GM21360 (cell line): ENCODE results near the gene ALDH1L1.
"Not testable (repeated sequence)": the region's sequence is repeated elsewhere in the genome, so short reads cannot be mapped to it uniquely, and the experiment has no call there.

ENCODE experiments used
- ATAC-seq: cut with Tn5 transposase; IDR thresholded peaks from one replicate; pipeline ENCODE4 v1.9.1; 2021; ENCODE audit warnings: mild to moderate bottlenecking, moderate library complexity; ENCODE audit not compliant: unreplicated experiment

ALDH1L1 gene

DNA sequence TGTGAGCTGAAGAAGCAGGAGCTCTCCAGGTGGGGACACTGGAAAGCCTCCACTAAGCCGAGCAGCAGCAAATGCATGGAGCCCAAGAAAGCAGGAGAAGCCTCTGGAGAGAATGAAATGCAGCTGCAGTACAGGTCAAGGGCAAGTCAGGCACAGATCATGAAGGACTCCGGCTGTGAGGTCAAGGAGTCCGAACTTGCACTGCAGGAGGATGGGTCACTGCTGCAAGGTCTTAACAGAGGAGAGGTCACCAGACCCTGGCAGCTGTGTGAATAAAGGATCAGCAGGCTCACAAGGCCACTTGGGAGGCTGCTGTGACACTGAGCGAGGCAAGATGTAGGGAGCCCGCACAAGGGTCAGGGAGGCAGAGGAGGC is 71.7 kb downstream of the ALDH1L1 start:
- ATAC-seq, result no peak

DNA sequence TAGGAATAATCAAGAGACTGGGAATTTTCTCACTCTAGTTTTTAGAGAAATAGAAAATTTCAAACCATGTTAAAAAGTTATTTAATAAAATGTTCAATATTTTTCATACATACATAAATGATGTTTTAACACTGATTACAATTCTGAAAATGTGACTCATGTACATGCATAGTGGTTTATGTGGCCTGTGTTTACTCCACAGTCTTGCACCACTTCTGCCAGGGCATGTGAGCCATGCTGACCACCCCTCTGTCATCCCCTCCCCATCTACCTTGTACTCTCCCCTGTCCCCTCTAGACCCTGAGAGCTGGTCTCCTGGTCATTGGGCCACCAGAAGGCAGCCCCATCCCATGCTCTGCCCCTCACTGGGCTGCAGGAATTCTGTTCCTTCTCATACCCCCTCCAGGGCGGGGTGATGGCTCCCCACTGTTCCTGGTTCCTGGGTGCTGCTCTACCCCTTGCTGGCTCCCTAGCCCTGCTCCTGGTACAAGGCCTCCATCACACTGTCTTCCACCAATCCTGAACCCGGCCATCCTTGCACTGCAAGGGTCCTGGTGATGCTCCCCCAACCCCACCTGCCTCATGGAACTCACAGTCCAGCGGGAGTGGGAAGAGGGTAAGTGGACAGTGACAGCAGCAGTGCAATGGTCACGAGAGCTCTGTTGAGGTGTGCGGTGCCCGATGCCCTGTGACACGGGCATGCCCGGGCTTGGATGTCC is 72.3 kb downstream of the ALDH1L1 start:
- ATAC-seq, result no peak

DNA sequence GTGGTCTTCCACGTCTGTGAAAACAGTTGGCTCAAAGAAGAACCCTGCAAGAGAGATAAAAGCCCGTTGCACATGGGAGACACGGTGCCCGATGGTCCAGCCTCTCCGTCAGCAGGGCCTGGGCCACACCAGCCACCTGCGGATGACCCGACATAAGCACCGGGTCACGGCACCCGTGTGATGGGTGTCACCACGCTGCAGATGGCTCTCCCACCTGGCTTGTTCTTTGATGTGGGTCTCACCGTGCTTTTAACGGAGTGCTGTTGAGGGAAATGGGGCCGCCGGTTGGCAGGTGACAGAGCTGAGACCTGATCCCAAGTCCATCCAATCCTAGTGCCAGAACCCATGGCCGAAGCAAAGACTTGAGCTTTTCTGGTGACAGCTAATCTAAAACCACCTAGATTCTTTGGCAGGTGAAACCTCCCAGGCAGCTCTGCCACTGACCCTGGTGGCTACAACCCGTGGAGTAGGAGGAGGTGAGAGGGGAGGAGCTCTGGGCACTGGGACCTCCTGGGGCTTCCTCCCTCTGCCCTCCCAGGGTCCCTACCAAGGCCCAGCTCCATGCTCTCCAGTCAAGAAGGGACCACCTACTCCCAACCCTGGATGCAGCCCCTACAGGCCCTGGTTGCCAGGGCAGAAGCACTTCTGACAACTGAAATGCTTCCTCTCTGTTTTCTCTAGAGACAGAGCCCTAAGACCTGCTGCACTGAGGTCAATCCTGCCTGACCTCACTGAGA is 73.0 kb downstream of the ALDH1L1 start:
- ATAC-seq, result no peak

DNA sequence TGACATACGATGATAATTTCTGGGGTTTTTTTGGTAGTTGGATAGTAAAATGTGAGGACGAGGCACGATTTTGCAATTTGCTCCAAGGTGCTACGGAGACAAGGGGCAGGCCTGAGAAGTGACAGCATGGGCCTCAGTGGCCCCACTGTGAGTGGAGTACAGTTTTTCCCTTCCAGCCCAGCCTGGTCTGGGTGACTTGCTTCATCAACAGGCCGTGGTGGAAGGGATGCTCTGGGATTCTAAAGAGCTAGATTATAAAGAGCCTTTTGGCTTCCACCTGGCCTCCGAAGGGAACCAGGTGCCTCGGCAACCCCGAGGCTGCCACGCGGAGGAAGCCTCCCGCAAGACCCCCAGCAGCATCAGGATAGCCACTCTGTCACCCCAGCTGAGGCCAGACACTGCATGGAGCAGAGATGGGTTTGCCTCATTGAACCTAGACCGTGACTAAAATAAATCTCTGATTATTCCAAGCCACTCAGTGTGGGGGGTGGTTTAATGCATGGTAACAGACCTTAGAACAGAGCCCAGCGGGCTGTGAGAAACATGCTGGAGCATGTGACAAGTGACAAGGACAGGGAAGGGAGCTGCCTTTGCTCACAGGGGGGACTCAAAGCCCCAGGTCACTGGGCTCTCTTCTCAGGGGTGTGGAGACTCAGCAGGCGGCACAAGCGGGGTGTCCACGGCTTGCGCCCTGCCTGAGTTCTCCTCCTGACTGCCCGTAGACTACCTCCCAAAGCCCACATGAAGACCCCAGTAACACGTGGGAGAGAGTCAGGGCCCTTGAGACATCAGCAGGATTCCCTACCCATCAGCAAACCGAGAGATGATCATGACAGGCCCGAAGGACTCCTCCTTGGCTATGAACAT is 73.8 kb downstream of the ALDH1L1 start:
- no peak for ATAC-seq

- ATAC-seq, result no peak
Observed at GRCh38 chr3:126105691-126106187, 74.6 kb downstream of the ALDH1L1 start.

DNA sequence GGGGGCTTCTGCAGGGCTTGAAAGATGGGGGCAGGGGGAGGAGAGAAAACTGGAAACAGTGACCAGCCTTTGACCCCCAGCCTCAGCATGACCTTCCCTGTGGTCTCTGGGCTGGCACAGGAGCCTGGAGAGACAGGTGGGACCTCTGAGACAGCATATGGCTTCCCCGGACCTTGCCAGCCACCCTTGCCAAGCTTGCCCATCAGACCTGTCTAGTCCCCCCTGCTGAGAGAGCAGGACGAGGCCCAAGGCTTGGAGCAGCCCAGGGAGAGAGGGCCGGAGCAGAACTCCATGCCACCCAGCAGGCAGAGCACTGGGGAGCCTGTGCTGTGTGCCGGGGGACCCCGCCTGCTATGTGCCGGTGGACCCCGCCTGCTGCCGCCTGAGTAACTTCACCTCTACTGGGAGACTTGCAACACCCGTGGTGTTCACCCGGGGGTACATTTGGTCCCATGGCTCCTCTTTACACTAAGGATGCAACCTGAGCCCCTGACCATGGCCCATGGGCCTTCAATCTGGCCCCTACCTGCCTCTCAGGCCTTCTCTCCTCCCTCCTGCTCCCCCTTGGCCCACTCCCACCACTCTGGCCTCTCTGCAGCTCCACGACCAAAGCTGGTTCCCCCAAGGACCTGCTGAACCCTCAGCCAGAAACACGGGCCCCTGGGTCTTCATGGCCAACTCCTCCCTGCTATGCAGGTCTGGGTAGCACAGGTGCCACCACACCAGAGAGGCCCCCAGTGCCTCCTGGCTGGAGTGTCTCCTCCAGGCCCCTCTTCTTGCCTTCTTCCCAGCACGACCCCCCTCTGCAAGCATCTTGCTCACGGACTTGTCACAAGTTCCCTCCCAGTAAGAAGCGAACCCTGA is 75.4 kb downstream of the ALDH1L1 start:
- ATAC-seq, result no peak

- no peak for ATAC-seq
Observed at GRCh38 chr3:126104028-126104635, 76.3 kb downstream of the ALDH1L1 start.

GRCh38 chr3:126103121-126104027 is 77.0 kb downstream of the ALDH1L1 start:
- ATAC-seq, result no peak

DNA sequence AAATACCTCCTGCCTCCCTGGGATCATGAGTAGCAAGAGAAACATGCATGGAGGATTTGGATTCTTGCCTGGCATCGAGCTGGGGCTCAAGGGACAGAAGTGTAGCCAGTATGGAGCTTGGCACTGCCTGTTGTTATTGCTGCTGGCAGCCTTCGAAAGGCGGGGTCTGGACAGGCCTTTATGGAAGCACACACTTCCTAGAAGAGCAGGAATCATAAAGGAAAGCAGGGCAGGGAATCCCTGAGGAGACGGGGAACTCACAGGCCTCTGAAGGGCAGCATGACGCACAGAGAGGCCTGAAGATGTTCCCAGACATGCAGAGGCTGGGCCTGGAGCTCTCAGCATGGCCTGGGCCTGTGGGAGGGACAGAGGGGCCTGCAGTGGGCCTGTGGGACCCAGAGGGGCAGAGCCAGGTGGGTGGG is 77.8 kb downstream of the ALDH1L1 start:
- no peak for ATAC-seq

GRCh38 chr3:126102011-126102410 is 78.4 kb downstream of the ALDH1L1 start:
- ATAC-seq, result no peak

GRCh38 chr3:126101521-126101982 is 78.8 kb downstream of the ALDH1L1 start:
- no peak for ATAC-seq

DNA sequence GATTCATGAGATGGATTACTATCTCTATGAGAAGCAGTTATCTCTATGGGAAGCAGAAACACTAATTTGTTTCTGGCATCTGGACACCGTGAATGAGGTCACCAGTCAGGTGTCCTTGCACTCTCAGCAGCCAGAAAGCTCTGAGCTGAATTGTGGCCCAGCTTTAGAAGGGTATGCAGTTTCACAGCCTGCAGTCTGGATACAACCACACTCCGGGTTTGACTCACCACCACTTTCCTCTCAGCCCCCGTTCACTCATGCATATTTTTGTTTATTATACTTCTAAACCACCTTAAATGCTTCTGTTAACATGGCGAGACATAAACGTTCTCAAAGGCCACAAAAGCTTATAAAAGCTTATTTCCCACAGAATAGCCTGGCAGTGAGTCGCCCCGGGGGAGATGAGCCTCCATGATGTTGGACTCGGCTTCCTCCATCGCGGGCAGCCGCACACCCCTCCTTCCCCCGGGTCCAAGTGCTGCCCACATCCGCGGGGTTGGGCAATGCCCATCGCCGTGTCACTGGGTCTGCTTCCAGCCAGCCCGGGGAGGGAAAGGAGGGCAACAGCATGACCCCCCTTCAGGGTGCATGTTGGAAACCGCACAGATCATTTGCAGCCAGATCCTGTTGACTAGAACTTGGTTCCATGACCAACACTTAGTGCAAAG is 79.6 kb downstream of the ALDH1L1 start:
- ATAC-seq, result no peak

- ATAC-seq, result no peak
Observed at GRCh38 chr3:126100269-126100633, 80.1 kb downstream of the ALDH1L1 start.

GRCh38 chr3:126098391-126098858 is 82.0 kb downstream of the ALDH1L1 start:
- no peak for ATAC-seq

GRCh38 chr3:126097801-126098200 is 82.6 kb downstream of the ALDH1L1 start:
- no peak for ATAC-seq

GRCh38 chr3:126096274-126096673 is 84.1 kb downstream of the ALDH1L1 start:
- ATAC-seq, result not testable (repeated sequence)

DNA sequence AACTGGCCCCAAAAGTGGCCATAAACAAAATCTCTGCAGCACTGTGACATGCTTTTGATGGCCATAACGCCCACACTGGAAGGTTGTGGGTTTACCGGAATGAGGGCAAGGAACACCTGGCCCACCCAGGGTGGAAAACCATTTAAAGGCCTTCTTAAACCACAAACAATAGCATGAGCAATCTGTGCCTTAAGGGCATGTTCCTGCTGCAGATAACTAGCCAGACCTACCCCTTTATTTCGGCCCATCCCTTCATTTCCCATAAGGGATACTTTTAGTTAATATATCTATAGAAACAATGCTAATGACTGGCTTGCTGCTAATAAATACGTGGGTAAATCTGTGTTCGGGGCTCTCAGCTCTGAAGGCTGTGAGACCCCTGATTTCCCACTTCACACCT is 88.3 kb downstream of the ALDH1L1 start:
- not testable (repeated sequence) for ATAC-seq

GRCh38 chr3:126087552-126088175 is 92.7 kb downstream of the ALDH1L1 start:
- no peak for ATAC-seq
